ENCODE results near the gene FCER2.
A peak's percentile ranks its signal among the peaks of the same experiment; 100 is the strongest.

FCER2 gene

DNA sequence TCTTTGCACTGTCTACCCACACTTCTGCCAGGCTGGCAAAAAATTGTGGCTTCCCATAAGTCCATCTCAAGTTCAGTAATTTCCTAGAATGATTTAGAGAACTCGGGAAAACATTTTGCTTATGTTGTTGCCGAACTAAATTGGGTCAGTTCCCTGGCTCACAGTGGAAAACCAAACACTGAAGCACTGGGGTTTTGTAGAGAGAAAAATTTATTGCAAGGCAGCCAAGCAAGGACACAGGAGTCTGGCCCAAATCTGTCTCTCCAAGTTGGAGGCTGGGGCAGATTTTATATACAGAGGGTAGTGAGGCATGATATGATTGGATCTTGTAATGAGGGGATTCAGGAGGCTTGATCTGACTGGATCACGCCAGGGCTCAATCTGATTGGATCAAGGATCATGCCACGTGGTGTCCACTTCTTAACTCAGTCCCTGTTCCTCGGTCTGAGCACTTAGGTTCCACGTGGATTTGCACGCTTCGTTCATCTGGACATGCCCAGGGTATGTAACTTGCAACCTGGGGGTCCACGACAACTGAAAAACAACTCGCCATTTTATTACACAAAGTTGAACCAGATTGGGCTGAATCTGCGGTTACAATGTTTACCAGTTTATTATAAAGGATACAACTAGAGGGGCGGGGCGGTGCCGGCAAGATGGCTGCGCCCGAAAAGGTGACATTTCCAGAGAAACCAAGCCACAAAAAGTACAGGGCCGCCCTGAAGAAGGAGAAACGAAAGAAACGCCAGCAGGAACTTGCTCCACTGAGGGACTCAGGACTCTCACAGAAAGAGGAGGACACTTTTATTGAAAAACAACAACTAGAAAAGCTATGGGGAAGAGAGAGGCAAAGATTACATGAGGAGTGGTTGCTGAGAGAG is 38.1 kb upstream of the FCER2 start:
- no peak overlapping the region for H3K4me3 ChIP-seq
- no peak for DNase-seq (ENCODE audit: low spot score)
- TF ChIP-seq, protein P1, sequence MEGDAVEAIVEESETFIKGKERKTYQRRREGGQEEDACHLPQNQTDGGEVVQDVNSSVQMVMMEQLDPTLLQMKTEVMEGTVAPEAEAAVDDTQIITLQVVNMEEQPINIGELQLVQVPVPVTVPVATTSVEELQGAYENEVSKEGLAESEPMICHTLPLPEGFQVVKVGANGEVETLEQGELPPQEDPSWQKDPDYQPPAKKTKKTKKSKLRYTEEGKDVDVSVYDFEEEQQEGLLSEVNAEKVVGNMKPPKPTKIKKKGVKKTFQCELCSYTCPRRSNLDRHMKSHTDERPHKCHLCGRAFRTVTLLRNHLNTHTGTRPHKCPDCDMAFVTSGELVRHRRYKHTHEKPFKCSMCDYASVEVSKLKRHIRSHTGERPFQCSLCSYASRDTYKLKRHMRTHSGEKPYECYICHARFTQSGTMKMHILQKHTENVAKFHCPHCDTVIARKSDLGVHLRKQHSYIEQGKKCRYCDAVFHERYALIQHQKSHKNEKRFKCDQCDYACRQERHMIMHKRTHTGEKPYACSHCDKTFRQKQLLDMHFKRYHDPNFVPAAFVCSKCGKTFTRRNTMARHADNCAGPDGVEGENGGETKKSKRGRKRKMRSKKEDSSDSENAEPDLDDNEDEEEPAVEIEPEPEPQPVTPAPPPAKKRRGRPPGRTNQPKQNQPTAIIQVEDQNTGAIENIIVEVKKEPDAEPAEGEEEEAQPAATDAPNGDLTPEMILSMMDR (IDR thresholded peaks at IDR 0.05): no peak
- H3K27ac ChIP-seq: peak overlapping the region in 1 of 2 donors; percentile 60

DNA sequence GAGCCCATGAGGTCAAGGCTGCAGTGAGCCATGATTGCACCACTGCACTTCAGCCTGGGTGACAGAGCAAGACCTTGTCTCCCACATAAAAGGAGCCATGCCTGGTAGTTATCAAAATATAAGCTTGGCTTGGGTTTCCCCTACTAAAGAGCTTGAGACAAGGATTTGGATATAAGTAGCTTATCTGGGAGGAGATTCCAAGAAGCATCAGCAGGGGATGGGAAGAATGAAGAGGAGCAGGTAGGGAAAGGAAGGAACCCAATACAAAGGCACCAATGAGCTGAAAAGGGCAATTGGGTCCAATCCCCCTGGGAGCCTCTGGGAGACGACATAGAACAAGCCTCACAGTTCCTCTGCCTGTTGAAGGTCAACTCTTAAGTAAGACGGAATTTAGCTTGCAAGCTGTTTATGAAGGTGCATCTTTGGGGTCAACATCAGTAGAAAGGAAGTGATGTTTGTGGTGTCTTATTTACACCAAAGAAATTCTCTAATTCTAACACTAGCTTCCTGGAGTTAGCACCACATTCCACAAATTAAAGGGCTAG is 37.4 kb upstream of the FCER2 start:
- DNase-seq (ENCODE audit: low spot score): no peak
- TF ChIP-seq, protein P1 (IDR thresholded peaks at IDR 0.05): no peak
- H3K27ac ChIP-seq: peak overlapping the region in 1 of 2 donors; percentile 60

DNA sequence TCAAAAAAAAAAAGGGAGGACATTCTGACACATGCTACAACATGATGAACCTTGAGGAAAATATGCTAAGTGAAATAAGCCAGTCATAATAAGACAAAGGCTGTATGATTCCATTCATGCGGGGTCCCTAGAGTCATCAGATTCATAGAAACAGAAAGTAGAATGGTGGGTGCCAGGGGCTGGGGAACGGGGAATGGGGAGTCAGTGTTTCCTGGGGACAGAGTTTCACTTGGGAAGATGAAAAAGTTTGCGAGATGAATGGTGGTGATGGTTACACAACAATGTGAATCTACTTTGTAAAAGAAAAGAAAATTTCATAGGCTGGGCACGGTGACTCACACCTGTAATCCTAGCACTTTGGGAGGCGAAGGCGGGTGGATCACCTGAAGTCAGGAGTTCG is 36.1 kb upstream of the FCER2 start:
- H3K27ac ChIP-seq: no peak overlapping the region
- no peak overlapping the region for H3K4me3 ChIP-seq
- DNase-seq (ENCODE audit: low spot score): no peak
- TF ChIP-seq, protein P1 (IDR thresholded peaks at IDR 0.05): no peak

More for the DNA sequence above, 37.4 kb upstream of the FCER2 start:
- H3K4me3 ChIP-seq: no peak overlapping the region

DNA sequence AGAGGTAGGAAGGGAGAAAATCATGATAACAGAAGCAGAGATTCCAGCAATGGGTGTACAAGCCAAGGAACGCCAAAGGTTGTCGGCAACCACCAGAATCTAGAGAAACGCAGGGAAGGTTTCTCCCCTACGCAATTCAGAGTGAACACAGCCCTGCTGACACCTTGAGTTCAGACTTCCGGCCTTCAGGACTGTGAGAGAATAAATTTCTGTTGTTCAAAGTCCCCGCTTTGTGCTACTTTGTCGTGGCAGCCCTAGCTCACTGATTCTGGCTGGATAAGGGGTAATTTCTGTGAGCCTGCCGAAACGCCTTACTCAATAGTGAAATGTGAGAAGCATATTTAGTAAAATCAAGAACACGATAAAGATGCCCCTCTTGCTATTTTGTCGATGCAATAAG is 35.3 kb upstream of the FCER2 start:
- Histone ChIP-seq H3K27ac (no peak overlapping the region), H3K4me3 (no peak overlapping the region)
- DNase-seq (ENCODE audit: low spot score): no peak
- TF ChIP-seq, protein P1 (IDR thresholded peaks at IDR 0.05): no peak

DNA sequence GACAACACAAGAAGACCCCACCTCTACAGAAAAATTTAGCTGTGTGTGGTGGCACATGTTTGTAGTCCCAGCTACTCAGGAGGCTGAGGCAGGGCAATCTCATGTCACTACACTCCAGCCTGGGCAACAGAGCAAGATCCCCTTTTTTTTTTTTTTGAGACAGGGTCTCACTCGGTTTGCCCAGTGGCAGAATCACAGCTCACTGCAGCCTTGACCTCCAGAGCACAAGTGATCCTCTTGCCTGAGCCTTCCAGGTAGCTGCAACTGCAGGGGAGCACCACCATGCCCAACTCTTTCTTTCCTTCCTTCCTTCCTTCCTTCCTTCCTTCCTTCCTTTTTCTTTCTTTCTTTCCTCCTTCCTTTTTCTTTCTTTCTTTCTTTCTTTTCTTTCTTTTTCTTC is 34.2 kb upstream of the FCER2 start:
- TF ChIP-seq, protein P1 (IDR thresholded peaks at IDR 0.05): no peak
- DNase-seq (ENCODE audit: low spot score): no peak
- Histone ChIP-seq H3K4me3 (no peak overlapping the region), H3K27ac (no peak overlapping the region)

DNA sequence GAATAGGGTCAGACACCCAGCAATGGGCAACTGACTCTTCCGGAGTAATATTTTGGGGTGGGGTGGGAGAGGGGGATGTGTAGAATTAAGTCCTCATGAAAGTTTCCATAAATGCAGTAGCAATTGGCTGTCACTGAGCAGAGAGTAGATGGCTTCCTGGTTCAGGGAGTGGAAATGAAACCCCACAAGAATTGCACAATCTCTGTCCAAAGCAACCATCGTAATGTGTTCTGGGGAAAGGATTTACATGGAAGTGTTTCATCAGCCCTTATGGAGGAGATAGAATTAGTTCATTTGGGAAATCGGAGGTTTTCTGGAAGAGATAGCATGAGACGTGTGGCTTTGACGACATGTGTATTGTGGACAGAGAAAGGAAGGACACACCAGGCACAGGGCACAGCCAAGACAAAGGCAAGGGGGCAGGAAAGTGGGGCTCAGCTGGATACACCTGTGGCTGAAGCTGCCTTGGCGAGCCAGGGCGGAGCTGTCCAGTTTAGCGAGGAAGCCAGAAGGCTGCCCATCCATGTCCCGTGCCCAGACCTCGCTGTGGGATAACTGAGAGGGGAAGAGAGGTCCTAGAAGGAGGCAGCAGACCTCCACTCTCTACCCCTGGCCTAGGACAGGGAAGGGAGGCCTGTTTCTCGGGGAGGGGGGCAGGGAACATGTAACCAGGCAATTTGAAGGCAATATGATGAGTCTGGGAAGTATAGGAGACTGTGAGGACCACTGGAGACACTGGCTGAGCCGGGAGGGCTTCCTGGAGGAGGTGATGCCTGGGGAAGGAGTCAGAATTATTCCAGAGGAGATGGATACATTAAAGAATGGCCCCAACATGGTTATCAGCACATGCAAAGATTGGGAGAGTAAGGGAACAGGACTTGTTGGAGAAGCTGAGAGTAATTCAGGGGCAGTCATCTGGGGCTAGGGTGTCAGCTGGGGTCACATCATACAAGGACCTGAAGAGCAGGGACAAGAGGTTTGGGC is 32.6 kb upstream of the FCER2 start:
- TF ChIP-seq, protein P1 (IDR thresholded peaks at IDR 0.05): no peak
- no peak for DNase-seq (ENCODE audit: low spot score)
- H3K27ac ChIP-seq: peak overlapping the region in 1 of 2 donors; percentile 62

More for the DNA sequence above, 32.6 kb upstream of the FCER2 start:
- no peak overlapping the region for H3K4me3 ChIP-seq
